GM23338 (cell line): Measurements from ENCODE around the gene PCGF2. TPM values are rescaled to one million over a fixed set of nuclear protein-coding genes. Genes with fewer than 3 reads are reported as not detected.
A peak's percentile ranks its signal among the peaks of the same experiment; 100 is the strongest.

Source experiments
- ATAC-seq: fragments of 200-7000 bp; cut with Tn5 transposase; 3 replicates; pipeline ENCODE4 v1.9.1; 2020
- DNase-seq: peaks from one replicate; pipeline ENCODE4 v3.0.0-alpha.2; 2015; ENCODE audit warnings: low spot score
- H2AFZ ChIP-seq: fragments of 200-600 bp; sonication (generic); 2 replicates; pipeline ENCODE4 v1.8.0; 2016; ENCODE audit warnings: antibody characterized with exemption, mild to moderate bottlenecking, moderate library complexity
- H3F3A ChIP-seq: fragments of 200-600 bp; sonication (generic); replicated peaks from 2 replicates; pipeline ENCODE4 v1.8.0; 2017; ENCODE audit warnings: antibody characterized with exemption, mixed run types, low read depth
- H3K27ac ChIP-seq: fragments of 200-600 bp; sonication (generic); 2 replicates; pipeline ENCODE4 v1.6.1; 2016; ENCODE audit warnings: low read depth
- H3K27me3 ChIP-seq: fragments of 200-600 bp; sonication (generic); 2 replicates; pipeline ENCODE4 v1.8.0; 2016; ENCODE audit warnings: mild to moderate bottlenecking, mixed run types, moderate library complexity; ENCODE audit not compliant: insufficient read depth
- H3K36me3 ChIP-seq: fragments of 200-600 bp; sonication (generic); 2 replicates; pipeline ENCODE4 v1.8.0; 2016; ENCODE audit warnings: mild to moderate bottlenecking; ENCODE audit not compliant: insufficient read depth
- H3K4me1 ChIP-seq: fragments of 200-600 bp; sonication (generic); 2 replicates; pipeline ENCODE4 v1.8.0; 2016; ENCODE audit warnings: mild to moderate bottlenecking, moderate library complexity; ENCODE audit not compliant: insufficient read depth
- H3K4me2 ChIP-seq: fragments of 200-600 bp; sonication (generic); 2 replicates; pipeline ENCODE4 v1.7.1; 2017; ENCODE audit warnings: mixed run types
- H3K4me3 ChIP-seq: fragments of 200-600 bp; sonication (generic); 2 replicates; pipeline ENCODE4 v1.6.1; 2016; ENCODE audit warnings: mixed run types
- H3K79me2 ChIP-seq: fragments of 200-600 bp; sonication (generic); replicated peaks from 2 replicates; pipeline ENCODE4 v1.8.0; 2017; ENCODE audit warnings: mild to moderate bottlenecking; ENCODE audit not compliant: insufficient read depth
- H3K9me2 ChIP-seq: fragments of 200-600 bp; sonication (generic); 2 replicates; pipeline ENCODE4 v1.8.0; 2017; ENCODE audit not compliant: insufficient read depth
- H4K20me1 ChIP-seq: fragments of 200-600 bp; sonication (generic); replicated peaks from 2 replicates; pipeline ENCODE4 v1.8.0; 2017; ENCODE audit warnings: mild to moderate bottlenecking; ENCODE audit not compliant: insufficient read depth
- H3K27ac Mint-ChIP-seq: 2 replicates; pipeline ENCODE4 v1.8.0; 2020; ENCODE audit warnings: inconsistent platforms, mild to moderate bottlenecking, moderate library complexity, mixed read lengths
- H3K27me3 Mint-ChIP-seq: 3 replicates; pipeline ENCODE4 v1.8.0; 2022; ENCODE audit warnings: low read depth, mild to moderate bottlenecking, moderate library complexity, mixed read lengths, inconsistent platforms; ENCODE audit not compliant: insufficient read depth, poor library complexity
- H3K36me3 Mint-ChIP-seq: 3 replicates; pipeline ENCODE4 v1.8.0; 2021; ENCODE audit warnings: low read depth, mild to moderate bottlenecking, inconsistent platforms, moderate library complexity, mixed read lengths
- H3K4me1 Mint-ChIP-seq: 3 replicates; pipeline ENCODE4 v1.8.0; 2020; ENCODE audit warnings: mild to moderate bottlenecking, inconsistent platforms, mixed read lengths
- H3K4me3 Mint-ChIP-seq: 3 replicates; pipeline ENCODE4 v1.8.0; 2021; ENCODE audit warnings: moderate library complexity, mild to moderate bottlenecking, inconsistent platforms, mixed read lengths
- H3K9me3 Mint-ChIP-seq: 3 replicates; pipeline ENCODE4 v1.8.0; 2020; ENCODE audit warnings: moderate library complexity, mild to moderate bottlenecking, inconsistent platforms, mixed read lengths
- CREB1 ChIP-seq: fragments of 250-450 bp; sonication (Bioruptor Pico); IDR thresholded peaks from 2 replicates; pipeline ENCODE4 v1.5.0; 2020; ENCODE audit warnings: low read depth, mild to moderate bottlenecking, moderate library complexity
- EZH2 ChIP-seq: fragments of 200-600 bp; sonication (generic); IDR thresholded peaks from one replicate; pipeline ENCODE4 v1.8.0; 2017; ENCODE audit warnings: antibody characterized with exemption, mild to moderate bottlenecking, low read depth; ENCODE audit not compliant: unreplicated experiment
- EZH2phosphoT487 ChIP-seq: fragments of 200-600 bp; sonication (generic); IDR thresholded peaks from one replicate; pipeline ENCODE4 v1.8.1; 2018; ENCODE audit warnings: antibody characterized with exemption; ENCODE audit not compliant: unreplicated experiment
- NANOG ChIP-seq: IDR thresholded peaks from 2 replicates; pipeline ENCODE4 v1.6.1; 2016; ENCODE audit warnings: antibody characterized with exemption, borderline replicate concordance
- POLR2AphosphoS5 ChIP-seq: IDR thresholded peaks from 2 replicates; pipeline ENCODE4 v1.6.1; 2016; ENCODE audit warnings: antibody characterized with exemption, low read depth
- polyA plus RNA-seq: library from polyadenylated mRNA; unstranded; fragments of >200 nt; fragmentation: Nextera tagmentation; extraction: Ambion mirVana; gene quantifications from 2 replicates; pipeline ENCODE4 v1.2.1, GENCODE V29; 2016
- total RNA-seq: library from RNA; depleted of rRNA; stranded (reverse); fragments of >200 nt; shearing (Covaris generic); gene quantifications from 2 replicates; pipeline ENCODE4 v1.2.3, GENCODE V29; 2014
- TF ChIP-seq, protein P1 (sequence below), 2 experiments: fragments of 200-600 bp in 1 of 2; sonication (generic) in 1 of 2; conservative IDR thresholded peaks; 2 replicates each; pipeline versions ENCODE4 v1.5.1 to v1.6.1; 2016 to 2017; ENCODE audit warnings: antibody characterized with exemption in 2 of 2, low read depth in 2 of 2, mild to moderate bottlenecking in 2 of 2, moderate library complexity in 1 of 2

Gene PCGF2
- total and polyA plus RNA-seq, 2 experiments from 2014 or later: 21.1 to 51.9 TPM

DNA sequence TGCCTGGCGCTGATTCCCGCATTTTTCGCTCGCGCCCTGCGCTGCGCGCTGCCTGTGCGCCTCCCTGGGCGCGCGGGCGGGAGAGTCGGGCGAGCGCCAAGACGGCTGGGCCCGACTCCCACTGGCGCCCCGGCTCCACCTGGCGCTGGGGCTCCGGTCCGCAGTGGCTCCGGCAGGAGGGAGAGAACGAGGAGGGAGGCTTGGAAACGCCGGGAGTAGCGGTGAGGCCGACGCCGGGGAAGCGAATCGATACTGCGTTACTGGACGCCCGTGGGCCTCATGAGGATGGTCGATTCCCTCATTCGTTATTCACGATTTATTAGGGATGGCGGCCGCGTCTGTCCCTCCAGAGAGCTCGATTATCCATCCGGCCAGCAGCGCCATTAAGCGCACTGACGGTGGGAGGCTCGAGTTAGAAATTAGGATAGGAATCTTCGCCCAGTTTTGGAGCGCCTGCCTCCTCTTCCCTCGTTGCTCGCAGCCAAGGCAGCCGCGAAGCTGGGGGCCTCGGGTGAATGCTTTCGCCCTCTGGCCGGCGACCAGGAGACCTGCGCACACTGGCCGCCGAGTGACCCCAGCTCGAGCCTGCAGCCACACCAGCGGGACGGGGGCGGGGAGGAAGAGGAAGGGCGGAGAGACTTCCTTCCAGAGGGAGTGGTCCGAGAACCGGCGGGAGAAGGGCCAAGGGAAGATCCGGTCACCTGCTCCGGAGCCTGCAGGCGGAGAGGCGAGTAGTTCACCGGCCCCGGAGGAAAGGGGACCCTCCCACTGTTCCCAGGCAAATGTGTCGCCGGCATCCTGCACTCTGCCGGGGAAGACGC is 1.3 kb upstream of the PCGF2 start:
- Histone ChIP-seq H3F3A (peaks cover 3% of the 10 kb centered on the region; the same call in 1 of the 2 replicates), H3K9me2 (no peaks in the 10 kb centered on the region), H3K4me3 (peak overlapping the region; percentile 69), H3K4me1 (peaks cover 43% of the 10 kb centered on the region), H3K36me3 (no peaks in the 10 kb centered on the region), H3K27ac (peak overlapping the region; percentile 66; the same call in 1 of the 2 replicates), H2AFZ (peak overlapping the region; percentile 72), H3K79me2 (peaks cover 51% of the 10 kb centered on the region), H3K27me3 (peaks cover 16% of the 10 kb centered on the region), H3K4me2 (peak overlapping the region; percentile 96), H4K20me1 (peaks cover 33% of the 10 kb centered on the region)
- H3K4me1 Mint-ChIP-seq: peaks cover 30% of the 10 kb centered on the region
- peaks cover 44% of the 10 kb centered on the region for H3K27me3 Mint-ChIP-seq
- TF ChIP-seq NANOG (no peak), POLR2AphosphoS5 (peak; percentile 96)
- H3K36me3 Mint-ChIP-seq: peaks cover 16% of the 10 kb centered on the region
- H3K4me3 Mint-ChIP-seq: peak overlapping the region; percentile 97
- peak overlapping the region; percentile 45; the same call in 1 of the 2 replicates for H3K27ac Mint-ChIP-seq
- peaks cover 5% of the 10 kb centered on the region for H3K9me3 Mint-ChIP-seq
- peak; percentile 91 for DNase-seq
- peak; percentile 19 for ATAC-seq

DNA sequence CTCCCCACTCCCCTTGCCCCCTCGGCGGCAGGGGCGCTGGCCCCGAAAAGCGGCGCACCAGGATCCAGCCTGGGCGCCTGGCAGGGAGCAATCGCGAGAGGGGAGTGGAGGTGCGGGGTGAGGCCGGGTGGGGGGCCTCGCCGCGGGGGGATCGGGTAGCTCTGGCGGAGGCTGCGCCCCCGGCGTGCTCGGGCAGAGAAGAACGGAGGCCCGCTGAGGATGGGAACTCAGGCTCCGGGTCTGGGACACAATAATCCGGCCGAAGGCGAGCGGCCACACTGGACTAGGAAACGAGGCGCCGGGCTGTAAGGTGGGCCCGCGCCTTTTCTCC is 721 bp upstream of the PCGF2 start:
- ATAC-seq (no peak), DNase-seq (no peak)
- Mint-ChIP-seq H3K4me3 (peak overlapping the region; percentile 97; the same call in 2 of the 3 replicates), H3K27ac (no peak overlapping the region), H3K9me3 (peaks cover 5% of the 10 kb centered on the region), H3K27me3 (peaks cover 49% of the 10 kb centered on the region), H3K4me1 (peaks cover 35% of the 10 kb centered on the region), H3K36me3 (peaks cover 13% of the 10 kb centered on the region)
- H3K36me3 ChIP-seq: no peaks in the 10 kb centered on the region
- TF ChIP-seq EZH2phosphoT487 (no peak), EZH2 (no peak), CREB1 (no peak)
- TF ChIP-seq, protein P1, sequence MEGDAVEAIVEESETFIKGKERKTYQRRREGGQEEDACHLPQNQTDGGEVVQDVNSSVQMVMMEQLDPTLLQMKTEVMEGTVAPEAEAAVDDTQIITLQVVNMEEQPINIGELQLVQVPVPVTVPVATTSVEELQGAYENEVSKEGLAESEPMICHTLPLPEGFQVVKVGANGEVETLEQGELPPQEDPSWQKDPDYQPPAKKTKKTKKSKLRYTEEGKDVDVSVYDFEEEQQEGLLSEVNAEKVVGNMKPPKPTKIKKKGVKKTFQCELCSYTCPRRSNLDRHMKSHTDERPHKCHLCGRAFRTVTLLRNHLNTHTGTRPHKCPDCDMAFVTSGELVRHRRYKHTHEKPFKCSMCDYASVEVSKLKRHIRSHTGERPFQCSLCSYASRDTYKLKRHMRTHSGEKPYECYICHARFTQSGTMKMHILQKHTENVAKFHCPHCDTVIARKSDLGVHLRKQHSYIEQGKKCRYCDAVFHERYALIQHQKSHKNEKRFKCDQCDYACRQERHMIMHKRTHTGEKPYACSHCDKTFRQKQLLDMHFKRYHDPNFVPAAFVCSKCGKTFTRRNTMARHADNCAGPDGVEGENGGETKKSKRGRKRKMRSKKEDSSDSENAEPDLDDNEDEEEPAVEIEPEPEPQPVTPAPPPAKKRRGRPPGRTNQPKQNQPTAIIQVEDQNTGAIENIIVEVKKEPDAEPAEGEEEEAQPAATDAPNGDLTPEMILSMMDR (conservative IDR thresholded peaks at IDR 0.05; ENCODE audit: low read depth in 2 of 2): no peak
- peak overlapping the region; percentile 96 for H3K4me2 ChIP-seq
- H2AFZ ChIP-seq: peak overlapping the region; percentile 38; the same call in 1 of the 2 replicates
- no peak overlapping the region for H3K27ac ChIP-seq
- H3K9me2 ChIP-seq: no peaks in the 10 kb centered on the region
- peaks cover 51% of the 10 kb centered on the region for H3K79me2 ChIP-seq
- H3F3A ChIP-seq: peaks cover 3% of the 10 kb centered on the region; the same call in 1 of the 2 replicates
- peaks cover 39% of the 10 kb centered on the region for H4K20me1 ChIP-seq
- peaks cover 49% of the 10 kb centered on the region for H3K4me1 ChIP-seq
- peaks cover 16% of the 10 kb centered on the region for H3K27me3 ChIP-seq
- peak overlapping the region; percentile 69 for H3K4me3 ChIP-seq

- H3K27me3 Mint-ChIP-seq: peaks cover 52% of the 10 kb centered on the region
- peaks cover 38% of the 10 kb centered on the region for H4K20me1 ChIP-seq
- peak overlapping the region; percentile 84 for H3K4me2 ChIP-seq
- H3K79me2 ChIP-seq: peaks cover 53% of the 10 kb centered on the region
- H3K4me1 ChIP-seq: peaks cover 50% of the 10 kb centered on the region
- peak overlapping the region; percentile 92 for H3K27ac Mint-ChIP-seq
- H3K4me3 Mint-ChIP-seq: peak overlapping the region; percentile 97
- TF ChIP-seq POLR2AphosphoS5: no peak
- TF ChIP-seq, protein P1 (conservative IDR thresholded peaks at IDR 0.05; ENCODE audit: low read depth in 2 of 2): peak in 1 of 2 experiments; percentile 40; a peak in 2 of 4 replicates
- peaks cover 5% of the 10 kb centered on the region for H3K9me3 Mint-ChIP-seq
- H3K27ac ChIP-seq: peak overlapping the region; percentile 97
- H3K4me1 Mint-ChIP-seq: peaks cover 44% of the 10 kb centered on the region
- H3K36me3 ChIP-seq: no peaks in the 10 kb centered on the region
- ATAC-seq (peak; percentile 2), DNase-seq (peak; percentile 55)
- peaks cover 16% of the 10 kb centered on the region for H3K27me3 ChIP-seq
- H2AFZ ChIP-seq: no peak overlapping the region
- no peaks in the 10 kb centered on the region for H3K9me2 ChIP-seq
- H3K4me3 ChIP-seq: peak overlapping the region; percentile 99
- H3F3A ChIP-seq: peaks cover 3% of the 10 kb centered on the region; the same call in 1 of the 2 replicates
- H3K36me3 Mint-ChIP-seq: peaks cover 13% of the 10 kb centered on the region
These were observed 530 bp downstream of the PCGF2 start for GRCh38 chr17:38747463-38748148.
